ENCODE measurements around the gene GJC1. TPM values are rescaled to one million over a fixed set of nuclear protein-coding genes. Genes with fewer than 3 reads are reported as not detected.

The GJC1 gene
- 1 to 10 TPM; 2.7 to 3.7 TPM for total RNA-seq

- no peaks in the 10 kb centered on the region for H3K9me3 Mint-ChIP-seq (ENCODE audit: low read depth)
- H3K27ac Mint-ChIP-seq = no peak within 1 kb of the TSS
- peak within 1 kb of the TSS; percentile 61 for H3K4me3 Mint-ChIP-seq
- ATAC-seq (peak; percentile 75), DNase-seq (no peak)
- peaks cover 66% of the 10 kb centered on the region for H3K27me3 Mint-ChIP-seq
- peaks cover 6% of the 10 kb centered on the region for H3K4me1 Mint-ChIP-seq
- H3K36me3 Mint-ChIP-seq = peaks cover 3% of the 10 kb centered on the region
- CTCF ChIA-PET = interaction anchor here (1.5 to 2.9 kb wide), 3 partner anchors 50 to 306 kb away, joined by 4 to 21 read pairs (median 13); partner anchors contain the start of gene ACBD4
Measured at GRCh38 chr17:44829523-44830358, at the start of gene GJC1. Gene GJC1 (minus strand): TSS chr17:44830287. CDS start chr17:44805817, 24,470 bp downstream.

GRCh38 chr17:44879376-44879775, 49.3 kb upstream of the GJC1 start:
- Mint-ChIP-seq H3K4me1 (no peaks in the 10 kb centered on the region), H3K27me3 (no peaks in the 10 kb centered on the region), H3K4me3 (no peak overlapping the region), H3K27ac (no peak overlapping the region), H3K9me3 (ENCODE audit: low read depth) (no peaks in the 10 kb centered on the region), H3K36me3 (peaks cover 52% of the 10 kb centered on the region)
- DNase-seq (no peak), ATAC-seq (no peak)
- CTCF ChIA-PET = interaction anchor here (1.0 to 3.7 kb wide), 13 partner anchors 8 to 184 kb away, joined by 3 to 29 read pairs (median 5); partner anchors contain the start of genes DBF4B and EFTUD2

- DNase-seq (peak; percentile 47), ATAC-seq (no peak)
- Mint-ChIP-seq H3K4me1 (no peaks in the 10 kb centered on the region), H3K27ac (peak overlapping the region; percentile 37), H3K36me3 (peaks cover 51% of the 10 kb centered on the region), H3K27me3 (no peaks in the 10 kb centered on the region), H3K9me3 (ENCODE audit: low read depth) (no peaks in the 10 kb centered on the region), H3K4me3 (no peak overlapping the region)
- CTCF ChIA-PET = interaction anchor here (0.7 to 3.7 kb wide), 20 partner anchors 9 to 184 kb away, joined by 3 to 29 read pairs (median 4); partner anchors contain the start of genes DBF4B and EFTUD2
Measured at GRCh38 chr17:44878627-44879221, 48.6 kb upstream of the GJC1 start.

- H3K27ac Mint-ChIP-seq = no peak overlapping the region
- ATAC-seq = no peak
- no peak overlapping the region for H3K4me3 Mint-ChIP-seq
- no peak for DNase-seq
- H3K4me1 Mint-ChIP-seq = no peaks in the 10 kb centered on the region
- H3K9me3 Mint-ChIP-seq (ENCODE audit: low read depth) = no peaks in the 10 kb centered on the region
- CTCF ChIA-PET = interaction anchor here (0.9 to 3.7 kb wide), 4 partner anchors 11 to 99 kb away, joined by 3 to 29 read pairs (median 7); no protein-coding TSS in a partner anchor
- H3K27me3 Mint-ChIP-seq = no peaks in the 10 kb centered on the region
- H3K36me3 Mint-ChIP-seq = peaks cover 44% of the 10 kb centered on the region
Measured at GRCh38 chr17:44877121-44877520, 47.0 kb upstream of the GJC1 start.

- CTCF ChIA-PET = interaction anchor here (3.2 kb wide), 1 partner anchor 11 kb away, joined by 17 read pairs; no protein-coding TSS in a partner anchor
- DNase-seq = no peak
- H3K4me3 Mint-ChIP-seq = no peak overlapping the region
- H3K27me3 Mint-ChIP-seq = no peaks in the 10 kb centered on the region
- no peaks in the 10 kb centered on the region for H3K4me1 Mint-ChIP-seq
- ATAC-seq = no peak
- peaks cover 44% of the 10 kb centered on the region for H3K36me3 Mint-ChIP-seq
- H3K27ac Mint-ChIP-seq = no peak overlapping the region
- H3K9me3 Mint-ChIP-seq (ENCODE audit: low read depth) = no peaks in the 10 kb centered on the region
Measured at GRCh38 chr17:44875761-44876160, 45.7 kb upstream of the GJC1 start.

- ATAC-seq (no peak), DNase-seq (no peak)
- no peaks in the 10 kb centered on the region for H3K4me1 Mint-ChIP-seq
- H3K36me3 Mint-ChIP-seq = peaks cover 32% of the 10 kb centered on the region
- no peaks in the 10 kb centered on the region for H3K27me3 Mint-ChIP-seq
- no peak overlapping the region for H3K27ac Mint-ChIP-seq
- no peak overlapping the region for H3K4me3 Mint-ChIP-seq
- no peaks in the 10 kb centered on the region for H3K9me3 Mint-ChIP-seq (ENCODE audit: low read depth)
- CTCF ChIA-PET = interaction anchor here (3.2 kb wide), 1 partner anchor 7 kb away, joined by 17 read pairs; no protein-coding TSS in a partner anchor
Measured at GRCh38 chr17:44872131-44872768, 42.2 kb upstream of the GJC1 start.

- Mint-ChIP-seq H3K36me3 (peaks cover 29% of the 10 kb centered on the region), H3K9me3 (ENCODE audit: low read depth) (no peaks in the 10 kb centered on the region), H3K4me3 (no peak overlapping the region), H3K4me1 (no peaks in the 10 kb centered on the region), H3K27ac (no peak overlapping the region), H3K27me3 (no peaks in the 10 kb centered on the region)
- CTCF ChIA-PET = no interaction called here
- no peak for ATAC-seq
- no peak for DNase-seq
Measured at GRCh38 chr17:44871556-44871955, 41.5 kb upstream of the GJC1 start.

- DNase-seq (no peak), ATAC-seq (no peak)
- no peaks in the 10 kb centered on the region for H3K27me3 Mint-ChIP-seq
- H3K27ac Mint-ChIP-seq = no peak overlapping the region
- H3K9me3 Mint-ChIP-seq (ENCODE audit: low read depth) = no peaks in the 10 kb centered on the region
- CTCF ChIA-PET = interaction anchor here (0.7 to 10.8 kb wide), 7 partner anchors 9 to 334 kb away, joined by 3 to 186 read pairs (median 3); no protein-coding TSS in a partner anchor
- peaks cover 1% of the 10 kb centered on the region for H3K4me1 Mint-ChIP-seq
- no peak overlapping the region for H3K4me3 Mint-ChIP-seq
- peaks cover 36% of the 10 kb centered on the region for H3K36me3 Mint-ChIP-seq
Measured at GRCh38 chr17:44867841-44868240, 37.8 kb upstream of the GJC1 start.

GRCh38 chr17:44865931-44866330, 35.8 kb upstream of the GJC1 start:
- H3K36me3 Mint-ChIP-seq = peaks cover 34% of the 10 kb centered on the region
- H3K9me3 Mint-ChIP-seq (ENCODE audit: low read depth) = no peaks in the 10 kb centered on the region
- H3K27me3 Mint-ChIP-seq = no peaks in the 10 kb centered on the region
- DNase-seq (no peak), ATAC-seq (no peak)
- H3K27ac Mint-ChIP-seq = no peak overlapping the region
- CTCF ChIA-PET = interaction anchor here (0.6 to 10.8 kb wide), 8 partner anchors 8 to 90 kb away, joined by 3 to 186 read pairs (median 9); no protein-coding TSS in a partner anchor
- H3K4me3 Mint-ChIP-seq = no peak overlapping the region
- peaks cover 1% of the 10 kb centered on the region for H3K4me1 Mint-ChIP-seq

GRCh38 chr17:44865231-44865660, 35.2 kb upstream of the GJC1 start:
- Mint-ChIP-seq H3K36me3 (peaks cover 35% of the 10 kb centered on the region), H3K27ac (no peak overlapping the region), H3K9me3 (ENCODE audit: low read depth) (no peaks in the 10 kb centered on the region)

GRCh38 chr17:44864831-44865230, 34.7 kb upstream of the GJC1 start:
- H3K4me3 Mint-ChIP-seq = no peak overlapping the region
- H3K27ac Mint-ChIP-seq = no peak overlapping the region
- H3K27me3 Mint-ChIP-seq = no peaks in the 10 kb centered on the region
- DNase-seq (no peak), ATAC-seq (peak; percentile 23)
- no peaks in the 10 kb centered on the region for H3K9me3 Mint-ChIP-seq (ENCODE audit: low read depth)
- peaks cover 37% of the 10 kb centered on the region for H3K36me3 Mint-ChIP-seq
- CTCF ChIA-PET = interaction anchor here (0.7 to 10.8 kb wide), 10 partner anchors 8 to 158 kb away, joined by 3 to 186 read pairs (median 6); partner anchors contain the start of gene EFTUD2
- H3K4me1 Mint-ChIP-seq = peaks cover 1% of the 10 kb centered on the region

More at GRCh38 chr17:44865231-44865660, 35.2 kb upstream of the GJC1 start:
- DNase-seq (peak; percentile 77), ATAC-seq (peak; percentile 81)
- CTCF ChIA-PET = interaction anchor here (0.6 to 10.8 kb wide), 10 partner anchors 9 to 136 kb away, joined by 3 to 186 read pairs (median 6); partner anchors contain the start of gene EFTUD2
- H3K27me3 Mint-ChIP-seq = no peaks in the 10 kb centered on the region
- peaks cover 1% of the 10 kb centered on the region for H3K4me1 Mint-ChIP-seq
- H3K4me3 Mint-ChIP-seq = no peak overlapping the region

- Mint-ChIP-seq H3K4me1 (peaks cover 1% of the 10 kb centered on the region), H3K36me3 (peaks cover 38% of the 10 kb centered on the region), H3K27me3 (no peaks in the 10 kb centered on the region), H3K9me3 (ENCODE audit: low read depth) (no peaks in the 10 kb centered on the region), H3K27ac (no peak overlapping the region), H3K4me3 (no peak overlapping the region)
- ATAC-seq = no peak
- DNase-seq = no peak
- CTCF ChIA-PET = interaction anchor here (1.2 to 10.8 kb wide), 2 partner anchors 87 to 160 kb away, joined by 3 to 186 read pairs; no protein-coding TSS in a partner anchor
Measured at GRCh38 chr17:44863061-44863918, 33.2 kb upstream of the GJC1 start.
